Limb (tissue), 2 donors: ENCODE measurements around the gene PKIG.

Experiments used
- DNase-seq, 2 donors: peaks; one replicate each; pipeline ENCODE4 v3.0.0-alpha.2; 2016; ENCODE audit errors: extremely low spot score in 2 of 2

The PKIG gene

GRCh38 chr20:44594730-44595129, 12.4 kb downstream of the PKIG start:
- no peak for DNase-seq

GRCh38 chr20:44596010-44596409, 13.6 kb downstream of the PKIG start:
- no peak for DNase-seq

GRCh38 chr20:44596876-44597275, 14.5 kb downstream of the PKIG start:
- no peak for DNase-seq

GRCh38 chr20:44597516-44597915, 15.1 kb downstream of the PKIG start:
- DNase-seq = no peak

GRCh38 chr20:44597930-44598329, 15.6 kb downstream of the PKIG start:
- no peak for DNase-seq

- no peak for DNase-seq
These were observed 16.3 kb downstream of the PKIG start for GRCh38 chr20:44598423-44599305.

GRCh38 chr20:44599715-44600114, 17.3 kb downstream of the PKIG start:
- no peak for DNase-seq

- no peak for DNase-seq
These were observed 17.9 kb downstream of the PKIG start for GRCh38 chr20:44600301-44600700.

- no peak for DNase-seq
These were observed 18.4 kb downstream of the PKIG start for GRCh38 chr20:44600758-44601201.

- DNase-seq = peak in 1 of 2 donors; percentile 40
These were observed 18.9 kb downstream of the PKIG start for GRCh38 chr20:44601236-44601671.

GRCh38 chr20:44601801-44602204, 19.4 kb downstream of the PKIG start:
- peak; percentile 73 to 87 for DNase-seq

- DNase-seq = no peak
These were observed 20.9 kb downstream of the PKIG start for GRCh38 chr20:44603327-44603726.

- no peak for DNase-seq
These were observed 24.5 kb downstream of the PKIG start for GRCh38 chr20:44606725-44607441.

GRCh38 chr20:44609006-44609515, 26.7 kb downstream of the PKIG start:
- DNase-seq = no peak

- DNase-seq = peak; percentile 83 to 91
These were observed 27.3 kb downstream of the PKIG start for GRCh38 chr20:44609516-44610312.

- DNase-seq = no peak
These were observed 28.1 kb downstream of the PKIG start for GRCh38 chr20:44610313-44610962.

- no peak for DNase-seq
These were observed 31.2 kb downstream of the PKIG start for GRCh38 chr20:44613575-44613974.

GRCh38 chr20:44614525-44614924, 32.1 kb downstream of the PKIG start:
- no peak for DNase-seq

- no peak for DNase-seq
These were observed 32.9 kb downstream of the PKIG start for GRCh38 chr20:44615169-44615791.

- no peak for DNase-seq
These were observed 33.7 kb downstream of the PKIG start for GRCh38 chr20:44615876-44616603.
